ENCODE measurements around the gene ADORA2B.

The ADORA2B gene

DNA sequence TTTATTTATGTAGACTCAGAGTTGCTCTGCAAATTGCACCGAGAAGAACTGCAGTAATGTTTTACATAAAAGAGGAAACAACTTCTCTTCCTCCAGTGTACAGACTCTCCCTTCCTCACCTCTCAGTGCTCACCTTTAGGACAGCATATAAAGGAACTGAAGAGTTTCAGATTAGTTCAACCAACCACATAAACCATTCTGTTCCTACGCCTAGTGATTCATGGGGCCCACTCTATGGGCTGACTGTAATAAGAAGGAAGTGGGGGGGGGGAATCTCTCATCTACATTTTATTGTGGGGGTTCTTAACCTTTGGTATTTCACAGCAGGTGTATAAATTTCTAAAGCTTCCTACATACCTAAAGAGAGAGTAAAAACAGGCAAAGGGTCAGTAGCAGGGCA, 36.3 kb downstream of the ADORA2B start:
- no peaks in the 10 kb centered on the region for H3K27me3 Mint-ChIP-seq
- H3K4me3 Mint-ChIP-seq = peak overlapping the region; percentile 63
- H3K27ac Mint-ChIP-seq = peak overlapping the region; percentile 68

DNA sequence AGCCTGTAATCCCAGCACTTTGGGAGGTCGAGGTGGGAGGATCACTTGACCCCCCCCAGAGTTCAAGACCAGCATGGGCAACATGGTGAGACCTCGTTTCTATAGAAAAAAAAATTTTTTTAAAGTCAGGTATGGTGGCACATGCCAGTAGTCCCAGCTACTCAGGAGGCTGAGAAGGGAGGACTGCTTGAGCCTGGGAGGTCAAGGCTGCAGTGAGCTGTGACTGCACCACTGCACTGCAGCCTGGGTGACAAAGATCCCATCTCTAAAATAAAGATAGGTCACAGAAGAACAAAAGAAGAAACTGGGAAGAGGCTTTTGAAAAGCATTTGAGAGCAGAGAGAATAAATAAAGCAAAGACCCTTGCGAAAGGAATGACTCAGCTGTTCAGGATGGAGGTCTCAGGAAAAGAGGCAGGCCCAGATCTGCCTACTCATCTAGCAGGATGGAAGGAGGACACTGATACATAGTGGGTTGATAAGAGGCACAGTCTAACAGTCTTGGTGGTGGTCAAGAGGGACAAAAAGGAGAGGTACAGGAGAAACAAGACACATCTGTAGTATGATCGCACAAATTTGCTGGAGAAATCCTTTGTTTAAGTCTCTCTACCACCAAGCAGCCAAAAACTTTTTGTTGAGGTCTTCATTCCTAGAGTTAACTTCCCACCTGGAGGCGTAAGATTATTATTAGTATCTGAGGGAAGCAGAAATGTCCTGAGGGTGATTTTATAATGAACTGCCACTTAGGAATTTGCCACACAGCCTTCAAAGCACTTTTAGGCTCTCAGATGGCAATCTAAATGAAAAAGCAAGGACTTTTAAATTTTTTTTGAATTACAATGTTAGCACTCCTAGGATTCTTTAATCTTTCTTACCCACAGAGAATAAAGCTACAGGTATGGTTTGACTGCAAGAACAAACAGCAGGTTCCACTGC, 37.0 kb downstream of the ADORA2B start:
- H3K9me3 Mint-ChIP-seq = no peaks in the 10 kb centered on the region
- no peaks in the 10 kb centered on the region for H3K27me3 Mint-ChIP-seq
- no peak overlapping the region for H3K4me3 Mint-ChIP-seq
- H3K4me1 Mint-ChIP-seq = peaks cover 25% of the 10 kb centered on the region
- H3K27ac Mint-ChIP-seq = no peak overlapping the region
- peaks cover 22% of the 10 kb centered on the region for H3K36me3 Mint-ChIP-seq

More for the DNA sequence above, 36.3 kb downstream of the ADORA2B start:
- Mint-ChIP-seq H3K9me3 (no peaks in the 10 kb centered on the region), H3K36me3 (peaks cover 23% of the 10 kb centered on the region), H3K4me1 (peaks cover 25% of the 10 kb centered on the region)

DNA sequence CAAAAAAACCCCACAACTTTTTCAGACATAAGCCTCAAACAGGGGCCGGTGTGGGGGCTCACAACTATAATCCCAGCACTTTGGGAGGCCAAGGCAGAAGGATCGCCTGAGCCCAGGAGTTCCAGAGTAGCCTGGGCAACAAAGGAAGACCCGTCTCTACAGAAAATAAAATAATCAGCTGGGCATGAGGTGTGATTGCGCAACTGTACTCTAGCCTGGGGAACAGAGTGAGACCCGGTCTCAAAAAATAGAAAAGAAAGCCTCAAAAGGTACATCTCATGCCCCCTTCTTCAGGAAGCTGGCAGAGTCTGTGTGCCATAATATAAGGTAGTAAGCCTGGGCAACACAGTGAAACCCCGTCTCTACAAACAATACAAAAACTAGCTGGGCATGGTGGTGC, 51.4 kb downstream of the ADORA2B start:
- Mint-ChIP-seq H3K4me1 (peaks cover 22% of the 10 kb centered on the region), H3K27me3 (no peaks in the 10 kb centered on the region), H3K4me3 (no peak overlapping the region), H3K27ac (no peak overlapping the region), H3K9me3 (no peaks in the 10 kb centered on the region), H3K36me3 (peaks cover 11% of the 10 kb centered on the region)

- H3K27me3 Mint-ChIP-seq = no peaks in the 10 kb centered on the region
- peaks cover 19% of the 10 kb centered on the region for H3K36me3 Mint-ChIP-seq
- H3K9me3 Mint-ChIP-seq = no peaks in the 10 kb centered on the region
- H3K4me3 Mint-ChIP-seq = peak overlapping the region; percentile 95
- no peak overlapping the region for H3K27ac Mint-ChIP-seq
- peaks cover 36% of the 10 kb centered on the region for H3K4me1 Mint-ChIP-seq
These were observed 53.2 kb downstream of the ADORA2B start for GRCh38 chr17:15998031-15998562.

- Mint-ChIP-seq H3K4me1 (peaks cover 40% of the 10 kb centered on the region), H3K4me3 (peak within 1 kb of the TSS; percentile 95), H3K27ac (peak within 1 kb of the TSS; percentile 98), H3K36me3 (peaks cover 24% of the 10 kb centered on the region), H3K27me3 (no peaks in the 10 kb centered on the region), H3K9me3 (no peaks in the 10 kb centered on the region)
These were observed 54.4 kb downstream of the ADORA2B start, which contains the start of the genes TTC19 and ZSWIM7 for GRCh38 chr17:15999141-15999973. TTC19 (plus strand) TSS chr17:15999824; CDS start chr17:15999849, 25 bp downstream. ZSWIM7 (minus strand) TSS chr17:15999704; CDS start chr17:15999594, 110 bp downstream.

GRCh38 chr17:15999974-16000827, 55.3 kb downstream of the ADORA2B start:
- H3K9me3 Mint-ChIP-seq = no peaks in the 10 kb centered on the region
- H3K4me1 Mint-ChIP-seq = peaks cover 41% of the 10 kb centered on the region

GRCh38 chr17:16001226-16001897, 56.4 kb downstream of the ADORA2B start:
- peaks cover 45% of the 10 kb centered on the region for H3K4me1 Mint-ChIP-seq
- H3K9me3 Mint-ChIP-seq = no peaks in the 10 kb centered on the region
- peak overlapping the region; percentile 60 for H3K27ac Mint-ChIP-seq
- peaks cover 29% of the 10 kb centered on the region for H3K36me3 Mint-ChIP-seq
- no peaks in the 10 kb centered on the region for H3K27me3 Mint-ChIP-seq
- peak overlapping the region; percentile 95 for H3K4me3 Mint-ChIP-seq

More at GRCh38 chr17:15999974-16000827, 55.3 kb downstream of the ADORA2B start:
- peak overlapping the region; percentile 60 for H3K27ac Mint-ChIP-seq
- H3K27me3 Mint-ChIP-seq = no peaks in the 10 kb centered on the region
- peaks cover 24% of the 10 kb centered on the region for H3K36me3 Mint-ChIP-seq
- peak overlapping the region; percentile 95 for H3K4me3 Mint-ChIP-seq

DNA sequence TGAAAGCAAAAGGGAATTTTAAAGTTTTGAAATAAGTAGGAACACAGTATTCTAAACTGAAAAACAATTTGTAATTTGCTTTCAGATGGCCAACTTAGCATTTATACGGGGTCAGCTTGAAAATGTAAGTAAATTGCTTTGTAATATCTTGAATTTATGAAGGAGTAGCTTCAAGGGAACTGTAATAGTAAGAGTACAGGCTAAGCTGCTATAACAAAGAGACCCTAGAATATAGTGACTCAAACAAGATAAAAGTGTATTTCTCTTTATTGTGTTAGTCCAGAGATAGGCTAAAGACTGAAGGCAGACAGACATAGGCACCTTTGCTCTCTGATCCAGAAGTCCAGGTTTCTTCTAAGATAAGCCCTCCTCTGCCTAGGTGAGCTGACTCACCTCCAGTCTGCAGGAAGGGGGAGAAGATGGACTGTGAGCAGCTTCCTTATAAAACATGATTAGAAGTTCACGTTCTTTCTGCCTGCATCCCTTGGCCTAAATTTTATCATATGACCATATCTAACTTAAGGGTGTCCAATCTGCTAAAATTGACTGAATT, 57.9 kb downstream of the ADORA2B start:
- H3K27ac Mint-ChIP-seq = peak overlapping the region; percentile 8

DNA sequence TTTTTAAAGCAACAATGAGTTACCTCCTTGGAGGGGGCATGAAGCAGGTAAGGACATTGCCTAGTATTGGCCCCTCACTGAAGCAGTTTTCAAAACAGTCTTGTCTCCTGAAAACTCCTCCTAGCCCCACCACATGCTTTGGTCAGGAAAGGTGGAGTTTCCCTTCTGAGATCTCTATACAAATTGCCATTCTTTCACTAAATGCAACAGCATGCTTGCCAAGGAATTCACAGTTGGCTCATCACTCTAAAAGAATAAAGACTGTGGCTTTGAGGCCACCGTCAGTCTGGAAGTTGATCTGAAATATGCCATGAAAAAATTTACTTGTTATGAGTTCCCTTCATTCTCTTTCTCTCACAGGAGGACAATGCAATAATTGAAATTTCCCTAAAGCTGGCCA, 58.9 kb downstream of the ADORA2B start:
- Mint-ChIP-seq H3K27ac (no peak overlapping the region), H3K36me3 (peaks cover 41% of the 10 kb centered on the region), H3K4me3 (no peak overlapping the region), H3K27me3 (no peaks in the 10 kb centered on the region), H3K9me3 (no peaks in the 10 kb centered on the region), H3K4me1 (peaks cover 58% of the 10 kb centered on the region)

More for the DNA sequence above, 57.9 kb downstream of the ADORA2B start:
- H3K27me3 Mint-ChIP-seq = no peaks in the 10 kb centered on the region
- peak overlapping the region; percentile 26 for H3K4me3 Mint-ChIP-seq
- H3K9me3 Mint-ChIP-seq = no peaks in the 10 kb centered on the region
- peaks cover 47% of the 10 kb centered on the region for H3K4me1 Mint-ChIP-seq
- peaks cover 30% of the 10 kb centered on the region for H3K36me3 Mint-ChIP-seq

DNA sequence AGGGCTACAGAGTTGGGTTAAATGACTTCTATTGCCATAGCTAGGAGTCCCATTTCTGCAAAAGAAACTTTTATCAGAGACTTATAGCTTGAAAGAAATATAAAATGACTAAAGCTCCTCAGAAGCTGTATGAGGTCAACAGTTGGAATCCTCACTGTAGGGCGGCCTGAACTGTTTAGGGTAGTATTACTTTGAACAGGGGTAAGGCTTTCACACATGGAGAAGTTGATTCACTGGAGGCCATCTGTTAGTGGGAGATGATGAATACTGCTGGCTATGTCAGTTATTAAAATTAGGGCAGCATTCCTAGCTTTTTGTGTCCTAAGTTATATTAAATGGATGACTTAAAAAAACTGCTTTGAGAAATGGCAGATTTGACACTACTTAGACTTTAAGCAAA, 60.7 kb downstream of the ADORA2B start:
- H3K36me3 Mint-ChIP-seq = peaks cover 41% of the 10 kb centered on the region
- no peaks in the 10 kb centered on the region for H3K27me3 Mint-ChIP-seq
- H3K9me3 Mint-ChIP-seq = no peaks in the 10 kb centered on the region
- H3K27ac Mint-ChIP-seq = no peak overlapping the region
- H3K4me1 Mint-ChIP-seq = peaks cover 58% of the 10 kb centered on the region
- no peak overlapping the region for H3K4me3 Mint-ChIP-seq

DNA sequence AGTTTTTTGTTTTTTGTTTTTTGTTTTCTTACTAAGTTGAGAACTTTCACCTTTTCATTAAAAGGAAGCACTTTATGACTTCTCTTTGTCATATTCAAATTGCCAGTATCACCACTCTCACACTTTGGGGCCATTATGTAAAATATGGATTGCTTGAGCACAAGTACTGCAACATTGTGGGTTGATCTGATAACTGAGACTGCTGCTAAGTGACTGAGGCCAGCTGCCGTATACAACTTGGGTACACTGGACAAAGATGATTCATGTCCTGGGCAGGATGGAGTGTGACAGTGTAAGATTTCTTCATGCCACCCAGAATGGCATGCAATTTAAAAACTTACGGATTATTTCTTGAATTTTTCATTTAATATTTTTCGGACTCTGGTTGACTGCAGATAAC, 62.5 kb downstream of the ADORA2B start:
- no peak overlapping the region for H3K27ac Mint-ChIP-seq
- no peaks in the 10 kb centered on the region for H3K27me3 Mint-ChIP-seq
- peaks cover 49% of the 10 kb centered on the region for H3K4me1 Mint-ChIP-seq
- no peak overlapping the region for H3K4me3 Mint-ChIP-seq
- no peaks in the 10 kb centered on the region for H3K9me3 Mint-ChIP-seq
- H3K36me3 Mint-ChIP-seq = peaks cover 35% of the 10 kb centered on the region

DNA sequence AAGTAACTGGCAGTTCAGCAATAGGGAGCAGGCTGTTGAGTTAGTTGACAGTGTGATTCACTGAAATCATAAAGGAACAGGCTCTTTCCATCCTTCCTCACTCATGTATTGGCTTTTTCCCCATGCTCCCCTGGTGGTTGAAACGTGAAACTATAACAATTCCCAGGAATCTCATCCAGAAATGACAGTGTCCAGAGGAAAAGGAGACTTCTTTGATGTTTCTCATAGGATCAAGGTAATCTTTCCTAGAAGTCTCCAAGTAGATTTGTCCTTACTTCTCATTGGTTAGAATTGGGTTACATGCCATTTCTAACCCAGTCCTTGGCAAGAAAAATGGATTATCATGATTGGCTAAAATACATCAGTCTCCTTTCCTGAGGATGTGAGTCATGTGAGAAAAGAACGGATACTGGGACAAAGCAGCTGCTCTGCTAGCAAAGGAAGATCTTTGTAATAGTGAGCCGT, 69.0 kb downstream of the ADORA2B start:
- H3K4me1 Mint-ChIP-seq = peaks cover 24% of the 10 kb centered on the region
- no peaks in the 10 kb centered on the region for H3K27me3 Mint-ChIP-seq
- H3K4me3 Mint-ChIP-seq = no peak overlapping the region
- H3K9me3 Mint-ChIP-seq = no peaks in the 10 kb centered on the region
- H3K36me3 Mint-ChIP-seq = peaks cover 18% of the 10 kb centered on the region
- no peak overlapping the region for H3K27ac Mint-ChIP-seq

GRCh38 chr17:16019347-16019746, 74.4 kb downstream of the ADORA2B start:
- peaks cover 24% of the 10 kb centered on the region for H3K4me1 Mint-ChIP-seq
- H3K9me3 Mint-ChIP-seq = no peaks in the 10 kb centered on the region
- H3K27me3 Mint-ChIP-seq = no peaks in the 10 kb centered on the region
- no peak overlapping the region for H3K4me3 Mint-ChIP-seq
- peaks cover 21% of the 10 kb centered on the region for H3K36me3 Mint-ChIP-seq
- no peak overlapping the region for H3K27ac Mint-ChIP-seq

DNA sequence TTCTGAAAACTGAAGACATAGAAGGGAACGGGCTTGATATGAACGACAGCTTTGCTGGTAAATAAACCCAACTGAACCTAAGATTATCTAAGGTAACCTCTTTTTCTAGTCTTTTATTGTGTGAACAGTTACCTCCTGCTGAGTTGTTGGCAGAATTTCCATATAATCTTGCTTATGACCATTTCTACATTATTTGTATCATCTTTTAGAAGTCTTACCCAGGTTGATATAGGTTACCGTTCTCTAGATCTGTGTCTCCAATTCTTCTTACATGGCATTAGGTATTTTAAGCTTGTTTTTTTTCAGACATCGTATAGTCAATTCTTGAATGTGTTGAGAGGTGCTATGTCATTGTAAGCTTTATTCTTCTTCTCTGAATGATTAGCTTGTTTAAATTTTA, 79.0 kb downstream of the ADORA2B start:
- no peak overlapping the region for H3K4me3 Mint-ChIP-seq
- H3K27me3 Mint-ChIP-seq = no peaks in the 10 kb centered on the region
- H3K36me3 Mint-ChIP-seq = peaks cover 34% of the 10 kb centered on the region
- H3K4me1 Mint-ChIP-seq = peaks cover 47% of the 10 kb centered on the region
- no peaks in the 10 kb centered on the region for H3K9me3 Mint-ChIP-seq
- peak overlapping the region; percentile 19 for H3K27ac Mint-ChIP-seq
